GM12891 (cell line): ENCODE results near the gene TRERF1.
A peak's percentile ranks its signal among the peaks of the same experiment; 100 is the strongest.

Experiments
- POLR2A ChIP-seq: IDR thresholded peaks from 2 replicates; pipeline ENCODE4 v1.6.1; 2011; ENCODE audit warnings: low read depth, low read length, control low read depth
- POLR2AphosphoS5 ChIP-seq: IDR thresholded peaks from 2 replicates; pipeline ENCODE4 v1.6.1; 2011; ENCODE audit warnings: low read depth, low read length, control low read depth
- TAF1 ChIP-seq: IDR thresholded peaks from 2 replicates; pipeline ENCODE4 v1.6.1; 2011; ENCODE audit warnings: low read depth, low read length, control low read depth

DNA sequence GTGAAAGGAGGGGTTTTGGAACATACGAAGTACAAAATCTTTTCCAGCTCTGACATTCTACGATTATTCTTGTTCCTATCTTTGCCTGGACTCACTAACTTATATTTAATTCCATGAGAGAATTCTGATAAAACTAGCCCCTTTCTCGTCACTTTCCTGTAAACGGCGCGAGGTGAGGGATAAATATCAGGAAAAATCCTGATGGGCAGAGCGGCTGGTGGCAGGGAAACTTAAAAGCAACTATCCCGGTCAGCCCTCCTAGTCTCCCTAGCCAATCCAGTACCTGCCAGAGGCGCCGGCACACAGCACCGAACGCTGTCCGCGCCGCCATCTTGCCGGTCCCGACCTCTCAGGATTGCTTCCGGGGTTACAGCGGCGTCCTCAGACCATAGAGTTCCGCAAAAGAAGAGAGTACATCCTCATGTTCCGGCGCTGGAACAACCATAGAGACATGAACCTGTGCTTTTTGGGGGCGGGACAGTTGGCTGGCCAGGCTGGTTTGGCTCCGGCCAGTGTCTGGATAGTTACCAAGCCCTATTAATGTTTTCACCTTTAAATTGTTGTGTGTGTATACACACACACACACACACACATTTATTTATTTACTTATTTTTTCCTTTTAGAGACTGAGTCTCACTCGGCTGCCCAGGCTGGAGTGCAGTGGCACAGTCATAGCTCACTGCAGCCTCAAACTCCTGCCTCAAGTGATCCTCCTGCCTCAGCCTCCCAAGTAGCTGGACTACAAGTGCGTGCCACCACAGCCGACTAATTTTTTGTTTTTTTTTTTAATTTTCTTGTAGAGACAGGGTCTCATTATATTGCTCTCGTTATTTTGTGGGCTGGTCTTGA, 234.0 kb downstream of the TRERF1 start, which contains the start of gene MRPS10:
- TF ChIP-seq POLR2AphosphoS5 (peak; percentile 93), POLR2A (peak; percentile 96), TAF1 (peak; percentile 99)
